NB4 (cell line): ENCODE measurements around the gene NFIX.

Source experiments
- DNase-seq: peaks from one replicate; pipeline ENCODE4 v3.0.0; 2010; ENCODE audit warnings: low read depth
- H3K4me3 ChIP-seq: one replicate; pipeline ENCODE4 v1.5.1; 2011; ENCODE audit warnings: mild to moderate bottlenecking, low read depth, low read length, moderate library complexity
- CTCF ChIP-seq: IDR thresholded peaks from one replicate; pipeline ENCODE4 v1.5.1; 2012; ENCODE audit warnings: low read depth, low read length
- MAX ChIP-seq: IDR thresholded peaks from 2 replicates; pipeline ENCODE4 v1.6.1; 2011; ENCODE audit warnings: low read depth, low read length
- MYC ChIP-seq: IDR thresholded peaks from 2 replicates; pipeline ENCODE4 v1.6.1; 2011; ENCODE audit warnings: low read depth, low read length
- POLR2A ChIP-seq: IDR thresholded peaks from 2 replicates; pipeline ENCODE4 v1.6.1; 2011; ENCODE audit warnings: mild to moderate bottlenecking; ENCODE audit not compliant: insufficient read length; ENCODE audit errors: extremely low read depth

NFIX gene

GRCh38 chr19:13001502-13002165 lies 6.4 kb downstream of the NFIX start:
- no peak overlapping the region for H3K4me3 ChIP-seq
- DNase-seq: no peak
- no peak for TF ChIP-seq MAX
- TF ChIP-seq POLR2A: no peak
- TF ChIP-seq CTCF: no peak
- no peak for TF ChIP-seq MYC

- TF ChIP-seq CTCF (no peak), POLR2A (no peak), MYC (no peak), MAX (no peak)
- no peak overlapping the region for H3K4me3 ChIP-seq
- no peak for DNase-seq
Measured at GRCh38 chr19:13002166-13002898, 7.1 kb downstream of the NFIX start.

GRCh38 chr19:13003081-13003480 lies 7.8 kb downstream of the NFIX start:
- TF ChIP-seq POLR2A: no peak
- TF ChIP-seq CTCF: no peak
- TF ChIP-seq MYC: no peak
- no peak for TF ChIP-seq MAX
- no peak for DNase-seq
- H3K4me3 ChIP-seq: no peak overlapping the region

GRCh38 chr19:13004273-13004672 lies 9.0 kb downstream of the NFIX start:
- no peak overlapping the region for H3K4me3 ChIP-seq
- TF ChIP-seq CTCF (no peak), MYC (no peak), POLR2A (no peak), MAX (no peak)
- DNase-seq: no peak

GRCh38 chr19:13005253-13005652 lies 10.0 kb downstream of the NFIX start:
- no peak for DNase-seq
- no peak for TF ChIP-seq CTCF
- TF ChIP-seq POLR2A: no peak
- TF ChIP-seq MYC: no peak
- TF ChIP-seq MAX: no peak

More at GRCh38 chr19:13005253-13005652, 10.0 kb downstream of the NFIX start:
- H3K4me3 ChIP-seq: no peak overlapping the region
